ENCODE results near the gene MYL1. TPM values are rescaled to one million over a fixed set of nuclear protein-coding genes. Genes with fewer than 3 reads are reported as not detected.

Gene MYL1
- total RNA-seq, 4 donors from 2014 or later: not detected

DNA sequence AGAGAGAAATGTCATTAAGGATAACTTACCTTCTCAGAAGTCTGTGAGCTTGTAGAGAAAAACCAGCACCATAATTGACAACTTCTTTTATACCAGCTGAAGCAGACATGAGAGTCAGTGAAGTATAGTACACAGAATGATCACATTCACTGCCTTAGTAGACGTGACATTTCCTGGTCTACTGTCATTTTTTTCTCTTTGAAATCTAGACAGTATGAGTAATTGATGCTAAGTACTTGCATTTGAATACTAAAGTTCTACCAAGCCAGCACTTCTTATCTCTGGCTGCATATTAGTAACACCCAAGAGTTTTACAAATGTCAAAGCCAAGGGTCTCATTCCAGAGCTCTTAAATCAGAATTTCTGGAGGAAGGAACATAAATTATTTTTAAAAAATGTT is 64.4 kb downstream of the MYL1 start:
- Histone ChIP-seq H3K27ac (no peak overlapping the region), H3K36me3 (no peaks in the 10 kb centered on the region), H3K4me1 (no peaks in the 10 kb centered on the region), H3K4me3 (no peak overlapping the region), H3K27me3 (no peaks in the 10 kb centered on the region), H3K9me3 (peaks cover 0 to 5% (median 0%) of the 10 kb centered on the region in 4 donors)
- no peak for DNase-seq (ENCODE audit: low spot score in 2 of 2)
- 37 to 39% methylated on average over 1 of the region's 1 CpG for WGBS, 2 donors
- TF ChIP-seq, protein P1, sequence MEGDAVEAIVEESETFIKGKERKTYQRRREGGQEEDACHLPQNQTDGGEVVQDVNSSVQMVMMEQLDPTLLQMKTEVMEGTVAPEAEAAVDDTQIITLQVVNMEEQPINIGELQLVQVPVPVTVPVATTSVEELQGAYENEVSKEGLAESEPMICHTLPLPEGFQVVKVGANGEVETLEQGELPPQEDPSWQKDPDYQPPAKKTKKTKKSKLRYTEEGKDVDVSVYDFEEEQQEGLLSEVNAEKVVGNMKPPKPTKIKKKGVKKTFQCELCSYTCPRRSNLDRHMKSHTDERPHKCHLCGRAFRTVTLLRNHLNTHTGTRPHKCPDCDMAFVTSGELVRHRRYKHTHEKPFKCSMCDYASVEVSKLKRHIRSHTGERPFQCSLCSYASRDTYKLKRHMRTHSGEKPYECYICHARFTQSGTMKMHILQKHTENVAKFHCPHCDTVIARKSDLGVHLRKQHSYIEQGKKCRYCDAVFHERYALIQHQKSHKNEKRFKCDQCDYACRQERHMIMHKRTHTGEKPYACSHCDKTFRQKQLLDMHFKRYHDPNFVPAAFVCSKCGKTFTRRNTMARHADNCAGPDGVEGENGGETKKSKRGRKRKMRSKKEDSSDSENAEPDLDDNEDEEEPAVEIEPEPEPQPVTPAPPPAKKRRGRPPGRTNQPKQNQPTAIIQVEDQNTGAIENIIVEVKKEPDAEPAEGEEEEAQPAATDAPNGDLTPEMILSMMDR (IDR thresholded peaks at IDR 0.05): no peak
- TF ChIP-seq POLR2A (IDR thresholded peaks at IDR 0.05): no peak
- TF ChIP-seq EP300 (IDR thresholded peaks at IDR 0.05): no peak

Small RNA genes within 50 kb of the gene (small RNA-seq; reads per million reads assigned to genes)
- gene RF00019: not detected

Other genes starting within 250 kb of the MYL1 start
- gene KANSL1L, start 143.8 kb downstream of the MYL1 start, total RNA-seq: 100 to 1,000 TPM in 3 of 4 donors, 10 to 100 TPM in 1; 87.0 to 141 (median 111) TPM
- 100 to 1,000 TPM in 2 of 4 donors, 10 to 100 TPM in 2; 45.3 to 167 (median 101) TPM for gene ACADL, start 89.7 kb downstream of the MYL1 start, total RNA-seq
- 10 to 100 TPM; 28.2 to 44.4 (median 40.1) TPM for gene LANCL1, start 161.6 kb upstream of the MYL1 start, total RNA-seq
- gene CPS1, start 241.4 kb upstream of the MYL1 start, total RNA-seq: 10 to 100 TPM in 1 of 4 donors, 1 to 10 TPM in 3; 5.9 to 15.1 (median 7.7) TPM

All from tibial nerve (tissue), 4 donors.